Adrenal gland (tissue), 5 donors: Measurements from ENCODE around the gene UTP11.

Experiments
- POLR2A ChIP-seq, 2 donors: fragments of 450-650 bp; IDR thresholded peaks; one replicate each; pipeline ENCODE4 v1.6.1; 2017; ENCODE audit warnings: antibody characterized with exemption in 2 of 2, mild to moderate bottlenecking in 2 of 2, moderate library complexity in 1 of 2
- TF ChIP-seq, protein P1 (sequence below), 6 experiments: fragments of 450-650 bp in 4 of 6; fragments of 200-600 bp in 2 of 6; sonication (generic) in 1 of 6; IDR thresholded peaks; 1 replicate in 5 of 6; 2 replicates in 1 of 6; pipeline versions ENCODE4 v1.5.1 to v1.8.0; 2016 to 2021; ENCODE audit warnings: antibody characterized with exemption in 6 of 6, mild to moderate bottlenecking in 2 of 6, moderate library complexity in 1 of 6
- donor health status: DM: no; HTN: no; CAD: no.

DNA sequence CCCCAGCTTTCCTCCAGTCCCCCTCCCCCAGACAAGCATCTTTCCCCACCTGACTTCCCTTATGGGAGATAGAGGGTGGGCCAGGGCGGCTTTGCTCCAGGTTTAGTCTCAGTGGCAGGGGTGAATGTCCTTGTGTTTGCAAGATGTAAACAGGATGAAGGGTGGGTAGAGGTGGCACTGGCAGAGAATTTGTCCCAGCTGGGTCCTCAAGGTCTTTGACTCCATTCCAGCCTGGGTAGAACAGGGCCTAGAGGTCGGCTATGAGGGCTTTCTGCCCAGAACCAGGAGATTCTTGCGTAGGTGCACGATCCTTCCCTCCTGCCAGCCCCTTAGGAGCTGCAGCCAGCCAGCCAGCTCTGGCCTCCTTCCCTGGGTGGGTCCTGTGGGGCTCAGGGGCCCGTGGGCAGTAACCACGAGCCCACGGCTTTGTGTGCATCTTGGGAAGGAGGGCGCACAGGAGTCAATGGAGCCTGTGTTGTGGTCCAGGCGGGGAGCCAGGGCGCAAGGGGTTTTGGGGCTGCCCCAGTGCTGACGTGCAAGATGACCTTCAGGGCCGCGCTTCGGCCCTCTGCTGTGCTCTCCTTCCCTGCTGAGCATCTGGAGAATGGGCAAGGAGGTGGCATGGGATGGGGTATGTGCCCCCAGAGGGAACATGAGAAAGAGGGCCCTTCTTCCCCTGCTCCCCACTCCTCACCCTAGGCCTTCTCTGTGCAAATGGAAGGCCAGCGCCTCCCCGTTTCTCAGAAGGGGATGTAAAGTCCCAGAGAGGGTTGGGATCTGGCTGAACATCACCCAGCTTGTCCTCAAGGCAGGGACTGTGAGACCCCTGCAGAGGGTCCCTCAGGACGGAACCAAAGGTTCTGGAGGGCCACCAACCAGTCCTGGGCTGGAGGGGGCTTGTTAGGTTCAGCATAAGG lies 18.3 kb downstream of the UTP11 start:
- peak in 1 of 2 donors; percentile 39 for TF ChIP-seq POLR2A (IDR thresholded peaks at IDR 0.05)
- TF ChIP-seq, protein P1, sequence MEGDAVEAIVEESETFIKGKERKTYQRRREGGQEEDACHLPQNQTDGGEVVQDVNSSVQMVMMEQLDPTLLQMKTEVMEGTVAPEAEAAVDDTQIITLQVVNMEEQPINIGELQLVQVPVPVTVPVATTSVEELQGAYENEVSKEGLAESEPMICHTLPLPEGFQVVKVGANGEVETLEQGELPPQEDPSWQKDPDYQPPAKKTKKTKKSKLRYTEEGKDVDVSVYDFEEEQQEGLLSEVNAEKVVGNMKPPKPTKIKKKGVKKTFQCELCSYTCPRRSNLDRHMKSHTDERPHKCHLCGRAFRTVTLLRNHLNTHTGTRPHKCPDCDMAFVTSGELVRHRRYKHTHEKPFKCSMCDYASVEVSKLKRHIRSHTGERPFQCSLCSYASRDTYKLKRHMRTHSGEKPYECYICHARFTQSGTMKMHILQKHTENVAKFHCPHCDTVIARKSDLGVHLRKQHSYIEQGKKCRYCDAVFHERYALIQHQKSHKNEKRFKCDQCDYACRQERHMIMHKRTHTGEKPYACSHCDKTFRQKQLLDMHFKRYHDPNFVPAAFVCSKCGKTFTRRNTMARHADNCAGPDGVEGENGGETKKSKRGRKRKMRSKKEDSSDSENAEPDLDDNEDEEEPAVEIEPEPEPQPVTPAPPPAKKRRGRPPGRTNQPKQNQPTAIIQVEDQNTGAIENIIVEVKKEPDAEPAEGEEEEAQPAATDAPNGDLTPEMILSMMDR (IDR thresholded peaks at IDR 0.05) = no peak
